ENCODE measurements around the gene SHOX.

DNA sequence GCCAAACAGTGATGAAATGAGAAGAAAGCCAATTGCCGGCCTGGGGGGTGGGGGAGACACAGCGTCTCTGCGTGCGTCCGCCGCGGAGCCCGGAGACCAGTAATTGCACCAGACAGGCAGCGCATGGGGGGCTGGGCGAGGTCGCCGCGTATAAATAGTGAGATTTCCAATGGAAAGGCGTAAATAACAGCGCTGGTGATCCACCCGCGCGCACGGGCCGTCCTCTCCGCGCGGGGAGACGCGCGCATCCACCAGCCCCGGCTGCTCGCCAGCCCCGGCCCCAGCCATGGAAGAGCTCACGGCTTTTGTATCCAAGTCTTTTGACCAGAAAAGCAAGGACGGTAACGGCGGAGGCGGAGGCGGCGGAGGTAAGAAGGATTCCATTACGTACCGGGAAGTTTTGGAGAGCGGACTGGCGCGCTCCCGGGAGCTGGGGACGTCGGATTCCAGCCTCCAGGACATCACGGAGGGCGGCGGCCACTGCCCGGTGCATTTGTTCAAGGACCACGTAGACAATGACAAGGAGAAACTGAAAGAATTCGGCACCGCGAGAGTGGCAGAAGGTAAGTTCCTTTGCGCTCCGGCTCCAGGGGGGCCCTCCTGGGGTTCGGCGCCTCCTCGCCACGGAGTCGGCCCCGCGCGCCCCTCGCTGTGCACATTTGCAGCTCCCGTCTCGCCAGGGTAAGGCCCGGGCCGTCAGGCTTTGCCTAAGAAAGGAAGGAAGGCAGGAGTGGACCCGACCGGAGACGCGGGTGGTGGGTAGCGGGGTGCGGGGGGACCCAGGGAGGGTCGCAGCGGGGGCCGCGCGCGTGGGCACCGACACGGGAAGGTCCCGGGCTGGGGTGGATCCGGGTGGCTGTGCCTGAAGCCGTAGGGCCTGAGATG is at the start of gene SHOX:
- TF ChIP-seq EZH2 (IDR thresholded peaks at IDR 0.05; ENCODE audit: insufficient read depth, poor library complexity, severe bottlenecking) (no peak), EZH2phosphoT487 (IDR thresholded peaks at IDR 0.05; ENCODE audit: insufficient read depth, low read depth) (no peak)
